Cerebellar cortex (tissue), 1 donor: ENCODE results near the gene CREB5.
A peak's percentile ranks its signal among the peaks of the same experiment; 100 is the strongest.

Source experiments
- DNase-seq: peaks from one replicate; pipeline ENCODE4 v3.0.0-alpha.2; 2015; ENCODE audit warnings: low spot score

CREB5 gene

GRCh38 chr7:28685644-28686417 is 273.5 kb downstream of the CREB5 start:
- DNase-seq, result peak; percentile 98

GRCh38 chr7:28686418-28686800 is 274.1 kb downstream of the CREB5 start:
- peak; percentile 51 for DNase-seq

GRCh38 chr7:28687537-28687936 is 275.2 kb downstream of the CREB5 start:
- DNase-seq, result peak; percentile 2

GRCh38 chr7:28688174-28688573 is 275.9 kb downstream of the CREB5 start:
- DNase-seq, result no peak

GRCh38 chr7:28688651-28689050 is 276.3 kb downstream of the CREB5 start:
- peak; percentile 7 for DNase-seq

- DNase-seq, result no peak
These were observed 283.3 kb downstream of the CREB5 start for GRCh38 chr7:28695300-28696295.

- no peak for DNase-seq
These were observed 285.7 kb downstream of the CREB5 start for GRCh38 chr7:28697913-28698563.

- no peak for DNase-seq
These were observed 286.5 kb downstream of the CREB5 start for GRCh38 chr7:28698840-28699239.

GRCh38 chr7:28700096-28700495 is 287.8 kb downstream of the CREB5 start:
- DNase-seq, result no peak

GRCh38 chr7:28700790-28701203 is 288.5 kb downstream of the CREB5 start:
- no peak for DNase-seq

GRCh38 chr7:28701731-28702130 is 289.4 kb downstream of the CREB5 start:
- DNase-seq, result no peak

- no peak for DNase-seq
These were observed 289.9 kb downstream of the CREB5 start for GRCh38 chr7:28702171-28702570.

GRCh38 chr7:28703037-28703765 is 290.9 kb downstream of the CREB5 start:
- DNase-seq, result peak; percentile 30

- DNase-seq, result no peak
These were observed 292.4 kb downstream of the CREB5 start for GRCh38 chr7:28704706-28705105.

GRCh38 chr7:28705350-28705749 is 293.0 kb downstream of the CREB5 start:
- no peak for DNase-seq

GRCh38 chr7:28706584-28706983 is 294.3 kb downstream of the CREB5 start:
- DNase-seq, result no peak

GRCh38 chr7:28707291-28707690 is 295.0 kb downstream of the CREB5 start:
- DNase-seq, result no peak

- no peak for DNase-seq
These were observed 296.0 kb downstream of the CREB5 start for GRCh38 chr7:28708033-28708951.

- DNase-seq, result no peak
These were observed 297.4 kb downstream of the CREB5 start for GRCh38 chr7:28709748-28710147.

GRCh38 chr7:28711114-28711513 is 298.8 kb downstream of the CREB5 start:
- peak; percentile 32 for DNase-seq
